ENCODE results near the gene ITGAV.

The ITGAV gene

GRCh38 chr2:186603286-186603685 is 13.4 kb downstream of the ITGAV start:
- Histone ChIP-seq H3K9ac (ENCODE audit: low read depth, low read length, poor library complexity) (no peak overlapping the region), H3K14ac (ENCODE audit: low read length) (no peak overlapping the region), H2BK5ac (ENCODE audit: low read length) (no peak overlapping the region), H3K4ac (ENCODE audit: low read length) (no peak overlapping the region), H3K79me1 (ENCODE audit: low read depth, low read length) (no peaks in the 10 kb centered on the region), H3K36me3 (replicated peaks in 1 of 2; ENCODE audit: control insufficient read depth in 2 of 2, insufficient read depth in 2 of 2, low read length in 2 of 2) (peaks cover 0 to 39% of the 10 kb centered on the region in 2 donors), H3K18ac (ENCODE audit: low read length) (no peak overlapping the region), H2BK15ac (ENCODE audit: low read length) (no peak overlapping the region), H3K4me1 (ENCODE audit: control insufficient read depth in 2 of 2, insufficient read depth in 1 of 2, low read depth in 1 of 2, low read length in 2 of 2) (peaks cover 0 to 5% of the 10 kb centered on the region in 2 donors), H3K27ac (replicated peaks; ENCODE audit: low read length) (no peak overlapping the region), H2BK12ac (ENCODE audit: low read length) (no peak overlapping the region), H3K4me3 (ENCODE audit: low read length in 2 of 2) (no peak overlapping the region), H3K27me3 (ENCODE audit: control insufficient read depth in 3 of 3, insufficient read depth in 3 of 3, low read depth in 1 of 3, low read length in 3 of 3) (peaks cover 0 to 2% (median 0%) of the 10 kb centered on the region in 3 experiments), H3K4me2 (ENCODE audit: insufficient read depth, low read length, poor library complexity, severe bottlenecking) (no peak overlapping the region), H4K91ac (ENCODE audit: low read depth, low read length, poor library complexity) (no peak overlapping the region), H2AFZ (ENCODE audit: low read length) (no peak overlapping the region), H2AK5ac (ENCODE audit: low read depth, low read length) (no peak overlapping the region), H3K23ac (ENCODE audit: low read depth, low read length, poor library complexity) (no peak overlapping the region), H3K9me3 (replicated peaks in 1 of 2; ENCODE audit: control insufficient read depth in 2 of 2, insufficient read depth in 1 of 2, low read depth in 1 of 2, low read length in 2 of 2) (no peaks in the 10 kb centered on the region), H2BK120ac (ENCODE audit: low read depth, low read length) (no peak overlapping the region), H4K8ac (ENCODE audit: low read depth, low read length) (no peak overlapping the region)
- WGBS, 2 donors (ENCODE audit: extremely low coverage in 2 of 2, insufficient read length in 2 of 2, insufficient replicate concordance in 1 of 2) = no CpG with 5 or more reads among the region's 1 CpG
- no peak for DNase-seq (ENCODE audit: low spot score)

GRCh38 chr2:186605041-186605440 is 15.2 kb downstream of the ITGAV start:
- peaks cover 0 to 2% (median 0%) of the 10 kb centered on the region in 3 experiments for H3K27me3 ChIP-seq (ENCODE audit: control insufficient read depth in 3 of 3, insufficient read depth in 3 of 3, low read depth in 1 of 3, low read length in 3 of 3)
- no peak overlapping the region for H2BK5ac ChIP-seq (ENCODE audit: low read length)
- no peak overlapping the region for H2AFZ ChIP-seq (ENCODE audit: low read length)
- H3K4me2 ChIP-seq (ENCODE audit: insufficient read depth, low read length, poor library complexity, severe bottlenecking) = no peak overlapping the region
- peaks cover 0 to 37% of the 10 kb centered on the region in 2 donors for H3K36me3 ChIP-seq (replicated peaks in 1 of 2; ENCODE audit: control insufficient read depth in 2 of 2, insufficient read depth in 2 of 2, low read length in 2 of 2)
- no peak overlapping the region for H2BK15ac ChIP-seq (ENCODE audit: low read length)
- H3K4me3 ChIP-seq (ENCODE audit: low read length in 2 of 2) = no peak overlapping the region
- no peaks in the 10 kb centered on the region for H3K9me3 ChIP-seq (replicated peaks in 1 of 2; ENCODE audit: control insufficient read depth in 2 of 2, insufficient read depth in 1 of 2, low read depth in 1 of 2, low read length in 2 of 2)
- H2BK120ac ChIP-seq (ENCODE audit: low read depth, low read length) = no peak overlapping the region
- H3K23ac ChIP-seq (ENCODE audit: low read depth, low read length, poor library complexity) = no peak overlapping the region
- H3K14ac ChIP-seq (ENCODE audit: low read length) = no peak overlapping the region
- H3K4ac ChIP-seq (ENCODE audit: low read length) = no peak overlapping the region
- H4K8ac ChIP-seq (ENCODE audit: low read depth, low read length) = no peak overlapping the region
- H3K4me1 ChIP-seq (ENCODE audit: control insufficient read depth in 2 of 2, insufficient read depth in 1 of 2, low read depth in 1 of 2, low read length in 2 of 2) = peaks cover 0 to 3% of the 10 kb centered on the region in 2 donors
- no peak overlapping the region for H2BK12ac ChIP-seq (ENCODE audit: low read length)
- H2AK5ac ChIP-seq (ENCODE audit: low read depth, low read length) = no peak overlapping the region
- no CpG with 5 or more reads among the region's 3 CpGs for WGBS, 2 donors (ENCODE audit: extremely low coverage in 2 of 2, insufficient read length in 2 of 2, insufficient replicate concordance in 1 of 2)
- no peak overlapping the region for H4K91ac ChIP-seq (ENCODE audit: low read depth, low read length, poor library complexity)
- no peaks in the 10 kb centered on the region for H3K79me1 ChIP-seq (ENCODE audit: low read depth, low read length)
- H3K18ac ChIP-seq (ENCODE audit: low read length) = no peak overlapping the region
- DNase-seq (ENCODE audit: low spot score) = no peak
- H3K27ac ChIP-seq (replicated peaks; ENCODE audit: low read length) = no peak overlapping the region
- H3K9ac ChIP-seq (ENCODE audit: low read depth, low read length, poor library complexity) = no peak overlapping the region

- Histone ChIP-seq H3K14ac (ENCODE audit: low read length) (no peak overlapping the region), H4K91ac (ENCODE audit: low read depth, low read length, poor library complexity) (no peak overlapping the region), H2AK5ac (ENCODE audit: low read depth, low read length) (no peak overlapping the region), H3K18ac (ENCODE audit: low read length) (no peak overlapping the region), H3K36me3 (replicated peaks in 1 of 2; ENCODE audit: control insufficient read depth in 2 of 2, insufficient read depth in 2 of 2, low read length in 2 of 2) (peaks cover 0 to 29% of the 10 kb centered on the region in 2 donors), H3K9me3 (replicated peaks in 1 of 2; ENCODE audit: control insufficient read depth in 2 of 2, insufficient read depth in 1 of 2, low read depth in 1 of 2, low read length in 2 of 2) (no peaks in the 10 kb centered on the region), H3K27ac (replicated peaks; ENCODE audit: low read length) (no peak overlapping the region), H2BK5ac (ENCODE audit: low read length) (no peak overlapping the region), H2AFZ (ENCODE audit: low read length) (no peak overlapping the region), H3K79me1 (ENCODE audit: low read depth, low read length) (no peaks in the 10 kb centered on the region), H3K23ac (ENCODE audit: low read depth, low read length, poor library complexity) (no peak overlapping the region), H3K4me2 (ENCODE audit: insufficient read depth, low read length, poor library complexity, severe bottlenecking) (no peak overlapping the region), H3K9ac (ENCODE audit: low read depth, low read length, poor library complexity) (peak overlapping the region; percentile 32), H3K4me3 (ENCODE audit: low read length in 2 of 2) (no peak overlapping the region), H3K4me1 (ENCODE audit: control insufficient read depth in 2 of 2, insufficient read depth in 1 of 2, low read depth in 1 of 2, low read length in 2 of 2) (peaks cover 6 to 7% of the 10 kb centered on the region in 2 donors), H3K4ac (ENCODE audit: low read length) (no peak overlapping the region), H2BK12ac (ENCODE audit: low read length) (no peak overlapping the region), H2BK120ac (ENCODE audit: low read depth, low read length) (no peak overlapping the region), H3K27me3 (ENCODE audit: control insufficient read depth in 3 of 3, insufficient read depth in 3 of 3, low read depth in 1 of 3, low read length in 3 of 3) (peaks cover 0 to 2% (median 0%) of the 10 kb centered on the region in 3 experiments), H4K8ac (ENCODE audit: low read depth, low read length) (no peak overlapping the region), H2BK15ac (ENCODE audit: low read length) (no peak overlapping the region)
- no CpG with 5 or more reads among the region's 6 CpGs for WGBS, 2 donors (ENCODE audit: extremely low coverage in 2 of 2, insufficient read length in 2 of 2, insufficient replicate concordance in 1 of 2)
- no peak for DNase-seq (ENCODE audit: low spot score)
Measured at GRCh38 chr2:186607660-186608324, 17.9 kb downstream of the ITGAV start.

GRCh38 chr2:186610785-186611184 is 20.9 kb downstream of the ITGAV start:
- Histone ChIP-seq H2BK15ac (ENCODE audit: low read length) (no peak overlapping the region), H3K27ac (replicated peaks; ENCODE audit: low read length) (no peak overlapping the region), H2AK5ac (ENCODE audit: low read depth, low read length) (no peak overlapping the region), H3K4ac (ENCODE audit: low read length) (no peak overlapping the region), H3K27me3 (ENCODE audit: control insufficient read depth in 3 of 3, insufficient read depth in 3 of 3, low read depth in 1 of 3, low read length in 3 of 3) (peaks cover 0 to 2% (median 0%) of the 10 kb centered on the region in 3 experiments), H3K36me3 (replicated peaks in 1 of 2; ENCODE audit: control insufficient read depth in 2 of 2, insufficient read depth in 2 of 2, low read length in 2 of 2) (peaks cover 0 to 5% of the 10 kb centered on the region in 2 donors), H4K8ac (ENCODE audit: low read depth, low read length) (no peak overlapping the region), H4K91ac (ENCODE audit: low read depth, low read length, poor library complexity) (no peak overlapping the region), H3K4me1 (ENCODE audit: control insufficient read depth in 2 of 2, insufficient read depth in 1 of 2, low read depth in 1 of 2, low read length in 2 of 2) (peaks cover 4 to 11% of the 10 kb centered on the region in 2 donors), H3K9me3 (replicated peaks in 1 of 2; ENCODE audit: control insufficient read depth in 2 of 2, insufficient read depth in 1 of 2, low read depth in 1 of 2, low read length in 2 of 2) (no peaks in the 10 kb centered on the region), H3K9ac (ENCODE audit: low read depth, low read length, poor library complexity) (no peak overlapping the region), H3K23ac (ENCODE audit: low read depth, low read length, poor library complexity) (no peak overlapping the region), H3K4me3 (ENCODE audit: low read length in 2 of 2) (no peak overlapping the region), H2AFZ (ENCODE audit: low read length) (no peak overlapping the region), H2BK5ac (ENCODE audit: low read length) (no peak overlapping the region), H3K79me1 (ENCODE audit: low read depth, low read length) (no peaks in the 10 kb centered on the region), H3K14ac (ENCODE audit: low read length) (no peak overlapping the region), H2BK120ac (ENCODE audit: low read depth, low read length) (no peak overlapping the region), H3K4me2 (ENCODE audit: insufficient read depth, low read length, poor library complexity, severe bottlenecking) (no peak overlapping the region), H2BK12ac (ENCODE audit: low read length) (no peak overlapping the region), H3K18ac (ENCODE audit: low read length) (no peak overlapping the region)
- no peak for DNase-seq (ENCODE audit: low spot score)
- no CpG with 5 or more reads among the region's 7 CpGs for WGBS, 2 donors (ENCODE audit: extremely low coverage in 2 of 2, insufficient read length in 2 of 2, insufficient replicate concordance in 1 of 2)
